ENCODE data around the gene DNM3. TPM values are rescaled to one million over a fixed set of nuclear protein-coding genes. Genes with fewer than 3 reads are reported as not detected.
"Not testable (repeated sequence)": the region's sequence is repeated elsewhere in the genome, so short reads cannot be mapped to it uniquely, and the experiment has no call there.

The DNM3 gene
- total RNA-seq, 6 donors from 2014 or later, result 7.1 to 30.4 (median 10.3) TPM

DNA sequence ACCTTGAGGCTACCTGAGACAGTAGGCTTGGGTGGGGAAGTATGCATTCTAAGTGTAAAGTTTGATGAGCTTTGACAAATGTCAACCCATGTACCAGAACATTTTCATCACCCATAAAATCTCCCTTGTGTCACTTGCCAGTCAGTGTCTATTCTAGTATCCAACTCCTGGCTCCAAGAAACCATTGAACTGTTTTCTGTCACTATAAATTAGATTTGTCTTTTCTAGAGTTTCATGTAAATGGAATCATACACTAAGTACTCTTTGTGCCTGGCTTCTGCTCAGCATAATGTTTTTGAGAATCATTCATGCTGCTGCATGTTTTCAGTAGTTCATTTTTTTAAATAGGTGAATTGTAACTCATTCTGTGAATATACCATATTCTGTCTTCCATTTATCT lies 165.4 kb downstream of the DNM3 start:
- Histone ChIP-seq H3K4me3 (no peak overlapping the region), H3K9me3 (no peaks in the 10 kb centered on the region), H3K27ac (no peak overlapping the region), H3K4me1 (peaks cover 0 to 5% (median 0%) of the 10 kb centered on the region in 4 donors), H3K27me3 (no peaks in the 10 kb centered on the region), H3K36me3 (no peaks in the 10 kb centered on the region)
- TF ChIP-seq, protein P1, sequence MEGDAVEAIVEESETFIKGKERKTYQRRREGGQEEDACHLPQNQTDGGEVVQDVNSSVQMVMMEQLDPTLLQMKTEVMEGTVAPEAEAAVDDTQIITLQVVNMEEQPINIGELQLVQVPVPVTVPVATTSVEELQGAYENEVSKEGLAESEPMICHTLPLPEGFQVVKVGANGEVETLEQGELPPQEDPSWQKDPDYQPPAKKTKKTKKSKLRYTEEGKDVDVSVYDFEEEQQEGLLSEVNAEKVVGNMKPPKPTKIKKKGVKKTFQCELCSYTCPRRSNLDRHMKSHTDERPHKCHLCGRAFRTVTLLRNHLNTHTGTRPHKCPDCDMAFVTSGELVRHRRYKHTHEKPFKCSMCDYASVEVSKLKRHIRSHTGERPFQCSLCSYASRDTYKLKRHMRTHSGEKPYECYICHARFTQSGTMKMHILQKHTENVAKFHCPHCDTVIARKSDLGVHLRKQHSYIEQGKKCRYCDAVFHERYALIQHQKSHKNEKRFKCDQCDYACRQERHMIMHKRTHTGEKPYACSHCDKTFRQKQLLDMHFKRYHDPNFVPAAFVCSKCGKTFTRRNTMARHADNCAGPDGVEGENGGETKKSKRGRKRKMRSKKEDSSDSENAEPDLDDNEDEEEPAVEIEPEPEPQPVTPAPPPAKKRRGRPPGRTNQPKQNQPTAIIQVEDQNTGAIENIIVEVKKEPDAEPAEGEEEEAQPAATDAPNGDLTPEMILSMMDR (IDR thresholded peaks at IDR 0.05), result no peak
- TF ChIP-seq POLR2A (IDR thresholded peaks at IDR 0.05) (no peak), EP300 (IDR thresholded peaks at IDR 0.05) (no peak), POLR2AphosphoS5 (IDR thresholded peaks at IDR 0.05) (no peak)
- no peak for DNase-seq
- ATAC-seq (ENCODE audit: low FRiP score in 2 of 2), result no peak

DNA sequence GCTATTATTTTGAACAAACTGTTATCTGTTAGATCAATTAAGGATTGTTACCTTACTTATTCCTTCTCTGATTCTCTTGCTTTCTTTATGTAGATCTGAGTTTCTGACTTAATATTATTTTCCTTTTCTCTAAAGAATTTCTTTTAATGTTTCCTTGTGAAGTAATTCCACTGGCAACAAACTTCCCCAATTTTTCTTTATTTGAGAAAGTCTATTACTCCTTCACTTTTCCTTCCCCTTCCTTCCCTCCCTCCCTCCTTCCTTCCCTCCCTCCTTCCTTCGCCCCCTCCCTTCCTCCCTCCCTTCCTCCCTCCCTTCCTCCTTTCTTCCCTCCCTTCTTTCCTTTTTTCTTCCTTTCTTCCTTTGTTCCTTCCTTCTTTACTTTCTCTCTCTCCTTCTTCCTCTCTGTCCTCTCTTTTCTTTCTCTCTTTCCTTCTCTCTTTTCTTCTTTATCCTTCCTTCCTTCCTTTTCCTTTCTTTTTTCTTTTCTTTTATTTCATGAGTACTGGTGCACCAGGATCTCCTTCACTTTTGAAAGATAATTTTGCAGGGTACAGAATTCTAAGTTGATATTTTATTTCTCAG lies 177.5 kb downstream of the DNM3 start:
- no peak overlapping the region for H3K27ac ChIP-seq
- no peaks in the 10 kb centered on the region for H3K36me3 ChIP-seq
- TF ChIP-seq POLR2AphosphoS5 (IDR thresholded peaks at IDR 0.05) (no peak), EP300 (IDR thresholded peaks at IDR 0.05) (no peak), POLR2A (IDR thresholded peaks at IDR 0.05) (no peak)
- TF ChIP-seq, protein P1 (IDR thresholded peaks at IDR 0.05), result no peak
- DNase-seq (no peak), ATAC-seq (ENCODE audit: low FRiP score in 2 of 2) (no peak)
- no peak overlapping the region for H3K4me3 ChIP-seq
- no peaks in the 10 kb centered on the region for H3K27me3 ChIP-seq
- 55 to 94% methylated on average over 1 of the region's 1 CpG for WGBS, 2 donors
- H3K9me3 ChIP-seq, result no peaks in the 10 kb centered on the region
- no peaks in the 10 kb centered on the region for H3K4me1 ChIP-seq

DNA sequence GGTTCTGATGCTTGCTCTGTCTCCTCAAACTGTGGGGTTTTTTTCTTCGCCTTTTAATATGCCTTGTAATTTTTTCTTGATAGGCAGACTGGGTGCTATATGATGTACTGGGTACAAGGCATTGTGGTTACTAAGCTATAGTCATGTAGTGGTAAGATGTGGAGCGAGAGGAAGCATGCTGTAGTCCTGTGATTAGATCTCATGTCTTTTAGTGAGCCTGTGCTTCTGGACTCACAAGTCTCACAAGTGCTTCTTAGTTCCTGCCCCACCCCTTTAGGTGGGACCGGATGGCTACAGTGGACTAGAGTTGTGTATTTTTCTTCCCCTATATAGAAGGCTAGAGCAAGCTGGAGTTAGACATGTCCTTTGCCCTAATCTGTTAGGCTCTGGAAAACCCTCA lies 178.7 kb downstream of the DNM3 start:
- Histone ChIP-seq H3K36me3 (no peaks in the 10 kb centered on the region), H3K4me1 (peaks cover 4 to 6% (median 6%) of the 10 kb centered on the region in 4 donors), H3K27ac (no peak overlapping the region), H3K4me3 (no peak overlapping the region), H3K9me3 (no peaks in the 10 kb centered on the region), H3K27me3 (no peaks in the 10 kb centered on the region)
- TF ChIP-seq POLR2A (IDR thresholded peaks at IDR 0.05) (no peak), EP300 (IDR thresholded peaks at IDR 0.05) (no peak), POLR2AphosphoS5 (IDR thresholded peaks at IDR 0.05) (no peak)
- TF ChIP-seq, protein P1 (IDR thresholded peaks at IDR 0.05), result no peak
- 85 to 92% methylated on average over 3 of the region's 3 CpGs for WGBS, 2 donors
- ATAC-seq (ENCODE audit: low FRiP score in 2 of 2), result no peak
- no peak for DNase-seq

DNA sequence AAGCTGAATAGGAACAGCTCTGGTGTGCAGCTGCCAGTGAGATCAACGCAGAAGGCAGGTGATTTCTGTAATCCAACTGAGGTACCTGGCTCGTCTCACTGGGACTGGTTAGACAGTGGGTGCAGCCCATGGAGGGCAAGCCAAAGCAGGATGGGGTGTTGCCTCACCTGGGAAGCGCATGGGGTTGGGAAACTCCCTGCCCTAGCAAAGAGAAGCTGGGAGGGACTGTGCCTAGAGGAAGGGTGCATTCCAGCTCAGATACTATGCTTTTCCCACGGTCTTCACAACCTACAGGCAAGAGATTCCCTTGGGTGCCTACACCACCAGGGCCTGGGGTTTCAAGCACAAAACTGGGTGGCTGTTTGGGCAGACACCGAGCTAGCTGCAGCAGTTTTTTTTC lies 183.2 kb downstream of the DNM3 start:
- peak in 1 of 2 donors; percentile 57 for DNase-seq
- TF ChIP-seq POLR2AphosphoS5 (IDR thresholded peaks at IDR 0.05) (no peak), POLR2A (IDR thresholded peaks at IDR 0.05) (no peak), EP300 (IDR thresholded peaks at IDR 0.05) (no peak)
- TF ChIP-seq, protein P1 (IDR thresholded peaks at IDR 0.05), result no peak
- WGBS, 2 donors, result 67 to 75% methylated on average over 3 to 5 of the region's 5 CpGs
- Histone ChIP-seq H3K27ac (no peak overlapping the region), H3K27me3 (no peaks in the 10 kb centered on the region), H3K4me3 (no peak overlapping the region), H3K9me3 (no peaks in the 10 kb centered on the region), H3K4me1 (peaks cover 4 to 12% (median 8%) of the 10 kb centered on the region in 4 donors), H3K36me3 (no peaks in the 10 kb centered on the region)
- no peak for ATAC-seq (ENCODE audit: low FRiP score in 2 of 2)

DNA sequence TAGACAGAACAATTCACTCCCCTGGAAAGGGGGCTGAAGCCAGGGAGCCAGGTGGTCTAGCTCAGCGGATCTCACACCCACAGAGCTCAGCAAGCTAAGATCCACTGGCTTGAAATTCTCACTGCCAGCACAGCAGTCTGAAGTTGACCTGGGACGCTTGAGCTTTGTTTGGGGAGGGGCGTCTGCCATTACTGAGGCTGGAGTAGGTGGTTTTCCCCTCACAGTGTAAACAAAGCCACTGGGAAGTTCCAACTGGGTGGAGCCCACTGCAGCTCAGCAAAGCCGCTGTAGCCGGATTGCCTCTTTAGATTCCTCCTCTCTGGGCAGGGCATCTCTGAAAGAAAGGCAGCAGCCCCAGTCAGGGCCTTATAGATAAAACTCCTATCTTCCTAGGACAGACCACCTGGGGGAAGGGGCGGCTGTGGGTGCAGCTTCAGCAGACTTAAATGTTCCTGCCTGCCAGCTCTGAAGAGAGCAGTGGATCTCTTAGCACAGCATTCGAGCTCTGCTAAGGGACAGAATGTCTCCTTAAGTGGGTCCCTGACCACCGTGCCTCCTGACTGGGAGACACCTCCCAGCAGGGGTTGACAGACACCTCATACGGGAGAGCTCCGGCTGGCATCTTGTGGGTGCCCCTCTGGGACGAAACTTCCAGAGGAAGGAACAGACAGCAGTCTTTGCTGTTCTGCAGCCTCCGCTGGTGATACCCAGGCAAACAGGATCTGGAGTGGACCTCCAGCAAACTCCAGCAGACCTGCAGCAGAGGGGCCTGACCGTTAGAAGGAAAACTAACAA lies 183.8 kb downstream of the DNM3 start:
- H3K4me1 ChIP-seq, result peaks cover 4 to 12% (median 8%) of the 10 kb centered on the region in 4 donors
- not testable (repeated sequence) for ATAC-seq (ENCODE audit: low FRiP score in 2 of 2); H3K36me3 ChIP-seq; H3K27me3 ChIP-seq; H3K27ac ChIP-seq; H3K4me3 ChIP-seq; H3K9me3 ChIP-seq
- 47 to 69% methylated on average over 5 to 13 of the region's 13 CpGs for WGBS, 2 donors
- DNase-seq, result peak in 1 of 2 donors; percentile 67
